Measurements from ENCODE around the gene CFLAR.
A peak's percentile ranks its signal among the peaks of the same experiment; 100 is the strongest.

The CFLAR gene

DNA sequence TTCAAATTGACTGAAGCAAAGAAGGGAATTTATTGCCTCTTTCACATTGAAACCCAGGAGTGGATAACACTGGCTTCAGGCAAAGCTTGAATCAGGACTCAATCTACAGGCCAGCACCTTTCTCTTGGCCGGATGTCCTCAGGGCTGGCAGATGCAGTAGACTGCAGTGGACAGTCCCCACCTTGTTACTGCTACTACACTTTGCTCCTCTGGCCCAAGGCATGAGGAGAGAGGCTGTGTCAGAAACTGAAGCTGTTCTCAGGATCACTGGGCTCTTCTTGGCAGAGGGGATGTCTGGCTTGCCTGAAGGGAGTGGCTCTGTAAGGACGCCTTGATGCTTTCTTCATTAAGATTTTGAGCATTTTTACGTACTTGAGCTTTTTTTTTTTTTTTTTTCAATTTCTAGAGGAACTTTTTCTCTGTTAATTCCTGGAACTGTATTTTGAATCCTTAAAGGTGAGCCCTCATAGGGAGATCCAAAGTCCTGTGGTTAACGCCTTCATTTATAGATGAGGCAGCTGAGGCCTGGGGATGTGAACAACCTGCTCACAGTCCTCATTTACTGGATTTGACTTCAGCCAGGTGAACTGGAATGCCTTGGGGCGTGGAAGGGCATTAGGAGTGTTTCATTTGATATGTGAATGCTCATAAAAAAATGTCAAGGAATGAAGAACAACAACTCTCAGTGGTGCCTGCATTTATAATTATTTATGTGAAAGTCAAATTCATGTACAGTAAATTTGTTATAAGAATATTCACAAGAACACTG, 103.5 kb downstream of the CFLAR start:
- DNase-seq (ENCODE audit: low spot score) = no peak

GRCh38 chr2:201220102-201220570, 104.2 kb downstream of the CFLAR start:
- peak; percentile 23 for DNase-seq (ENCODE audit: low spot score)

DNA sequence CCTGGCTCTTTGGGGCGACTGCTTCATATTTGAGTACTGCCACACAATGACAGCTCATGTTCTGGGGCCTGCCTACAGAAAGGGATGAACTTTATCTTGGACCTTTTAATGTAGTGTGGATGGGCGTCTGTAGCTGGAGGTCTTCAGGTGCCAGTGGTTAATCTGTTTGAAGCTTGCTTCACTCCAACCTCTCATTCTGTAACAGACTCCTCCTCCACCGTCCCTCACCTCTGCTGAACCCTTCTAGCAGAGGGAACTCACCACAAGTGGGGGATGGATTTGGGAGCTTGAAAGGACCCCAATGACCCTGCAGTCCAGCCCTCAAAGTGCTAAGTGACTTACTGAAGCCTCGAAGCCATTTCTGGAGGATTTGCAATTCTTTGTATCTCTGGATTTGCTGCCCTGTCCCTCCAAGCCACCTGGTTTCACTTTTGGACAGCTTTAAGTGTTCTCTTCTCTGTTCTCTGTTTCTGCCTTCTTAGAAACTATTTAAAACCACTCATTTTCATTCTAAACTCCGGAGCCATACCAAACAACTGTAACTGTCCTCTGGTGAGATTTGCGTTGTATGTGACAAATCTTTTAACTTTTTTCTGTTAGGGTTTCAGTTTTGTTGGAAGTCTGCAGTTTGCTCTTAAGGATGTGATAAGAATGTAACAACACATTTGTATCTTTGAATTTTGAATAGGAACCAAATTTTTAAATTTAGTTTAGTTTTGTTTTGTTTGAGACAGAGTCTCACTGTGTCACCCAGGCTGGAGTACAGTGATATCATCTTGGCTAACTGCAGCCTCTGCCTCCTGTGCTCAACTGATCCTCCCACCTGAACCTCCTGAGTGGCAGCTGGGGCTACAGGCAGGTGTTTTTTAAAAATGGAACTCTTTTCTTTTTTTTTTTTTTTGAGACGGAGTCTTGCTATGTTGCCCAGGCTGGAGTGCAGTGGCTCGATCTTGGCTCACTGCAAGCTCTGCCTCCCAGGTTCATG, 107.4 kb downstream of the CFLAR start:
- DNase-seq (ENCODE audit: low spot score) = no peak

Data from globus pallidus (tissue), 1 donor.